Epithelial cell of prostate (primary cell): ENCODE measurements around the gene COQ6.
"Not testable (repeated sequence)": the region's sequence is repeated elsewhere in the genome, so short reads cannot be mapped to it uniquely, and the experiment has no call there.

Source experiments
- DNase-seq: peaks from one replicate; pipeline ENCODE4 v3.0.0-alpha.2; 2011; ENCODE audit warnings: low read depth, low spot score
- H3K27ac ChIP-seq: fragments of 450-650 bp; 2 replicates; pipeline ENCODE4 v1.5.1; 2017; ENCODE audit warnings: mild to moderate bottlenecking

Gene COQ6

GRCh38 chr14:73949752-73950734 lies at the start of gene COQ6, which contains the start of gene FAM161B:
Gene COQ6, plus strand, starts transcription at chr14:73950302. Its CDS starts 31 bp downstream, at chr14:73950333.
Gene FAM161B, minus strand, starts transcription at chr14:73950094. Its CDS starts 68 bp downstream, at chr14:73950026.
- peak; percentile 83 for DNase-seq
- peak within 1 kb of the TSS; percentile 66 for H3K27ac ChIP-seq

- no peak overlapping the region for H3K27ac ChIP-seq
- no peak for DNase-seq
These were observed 47.1 kb upstream of the COQ6 start for GRCh38 chr14:73903028-73903427.

- no peak for DNase-seq
- no peak overlapping the region for H3K27ac ChIP-seq
These were observed 40.4 kb upstream of the COQ6 start for GRCh38 chr14:73909681-73910080.

GRCh38 chr14:73913256-73913655 lies 36.8 kb upstream of the COQ6 start:
- H3K27ac ChIP-seq = no peak overlapping the region
- no peak for DNase-seq

GRCh38 chr14:73916324-73916723 lies 33.8 kb upstream of the COQ6 start:
- no peak for DNase-seq
- H3K27ac ChIP-seq = no peak overlapping the region

GRCh38 chr14:73919457-73919856 lies 30.6 kb upstream of the COQ6 start:
- not testable (repeated sequence) for H3K27ac ChIP-seq, DNase-seq

GRCh38 chr14:73924337-73924736 lies 25.8 kb upstream of the COQ6 start:
- no peak overlapping the region for H3K27ac ChIP-seq
- DNase-seq = no peak

- H3K27ac ChIP-seq = no peak overlapping the region
- no peak for DNase-seq
These were observed 14.4 kb upstream of the COQ6 start for GRCh38 chr14:73935666-73936065.

- no peak for DNase-seq
- no peak overlapping the region for H3K27ac ChIP-seq
These were observed 13.6 kb upstream of the COQ6 start for GRCh38 chr14:73936548-73936947.

GRCh38 chr14:73937012-73937411 lies 13.1 kb upstream of the COQ6 start:
- no peak overlapping the region for H3K27ac ChIP-seq
- DNase-seq = no peak

- no peak overlapping the region for H3K27ac ChIP-seq
These were observed 7.9 kb upstream of the COQ6 start for GRCh38 chr14:73942180-73942579.

GRCh38 chr14:73943083-73943482 lies 7.0 kb upstream of the COQ6 start:
- H3K27ac ChIP-seq = no peak overlapping the region

More at GRCh38 chr14:73942180-73942579, 7.9 kb upstream of the COQ6 start:
- DNase-seq = no peak

GRCh38 chr14:73944432-73945158 lies 5.5 kb upstream of the COQ6 start:
- no peak overlapping the region for H3K27ac ChIP-seq
- no peak for DNase-seq

More at GRCh38 chr14:73943083-73943482, 7.0 kb upstream of the COQ6 start:
- peak; percentile 2 for DNase-seq

GRCh38 chr14:73945159-73945670 lies 4.9 kb upstream of the COQ6 start:
- no peak for DNase-seq
- no peak overlapping the region for H3K27ac ChIP-seq

- no peak overlapping the region for H3K27ac ChIP-seq
- DNase-seq = no peak
These were observed 3.6 kb downstream of the COQ6 start for GRCh38 chr14:73953731-73954130.

- no peak for DNase-seq
- H3K27ac ChIP-seq = no peak overlapping the region
These were observed 5.6 kb downstream of the COQ6 start for GRCh38 chr14:73955674-73956073.

- no peak overlapping the region for H3K27ac ChIP-seq
- no peak for DNase-seq
These were observed 8.5 kb downstream of the COQ6 start for GRCh38 chr14:73958591-73958990.

GRCh38 chr14:73961192-73961591 lies 11.1 kb downstream of the COQ6 start:
- no peak for DNase-seq
- no peak overlapping the region for H3K27ac ChIP-seq

- H3K27ac ChIP-seq = no peak overlapping the region
- no peak for DNase-seq
These were observed 15.1 kb downstream of the COQ6 start for GRCh38 chr14:73965216-73965615.

GRCh38 chr14:73968885-73969284 lies 18.8 kb downstream of the COQ6 start:
- no peak for DNase-seq
- no peak overlapping the region for H3K27ac ChIP-seq

- no peak overlapping the region for H3K27ac ChIP-seq
- no peak for DNase-seq
These were observed 23.4 kb downstream of the COQ6 start for GRCh38 chr14:73973497-73973896.
